Measurements from ENCODE around the gene FBXO27.

- TF ChIP-seq, protein P1, sequence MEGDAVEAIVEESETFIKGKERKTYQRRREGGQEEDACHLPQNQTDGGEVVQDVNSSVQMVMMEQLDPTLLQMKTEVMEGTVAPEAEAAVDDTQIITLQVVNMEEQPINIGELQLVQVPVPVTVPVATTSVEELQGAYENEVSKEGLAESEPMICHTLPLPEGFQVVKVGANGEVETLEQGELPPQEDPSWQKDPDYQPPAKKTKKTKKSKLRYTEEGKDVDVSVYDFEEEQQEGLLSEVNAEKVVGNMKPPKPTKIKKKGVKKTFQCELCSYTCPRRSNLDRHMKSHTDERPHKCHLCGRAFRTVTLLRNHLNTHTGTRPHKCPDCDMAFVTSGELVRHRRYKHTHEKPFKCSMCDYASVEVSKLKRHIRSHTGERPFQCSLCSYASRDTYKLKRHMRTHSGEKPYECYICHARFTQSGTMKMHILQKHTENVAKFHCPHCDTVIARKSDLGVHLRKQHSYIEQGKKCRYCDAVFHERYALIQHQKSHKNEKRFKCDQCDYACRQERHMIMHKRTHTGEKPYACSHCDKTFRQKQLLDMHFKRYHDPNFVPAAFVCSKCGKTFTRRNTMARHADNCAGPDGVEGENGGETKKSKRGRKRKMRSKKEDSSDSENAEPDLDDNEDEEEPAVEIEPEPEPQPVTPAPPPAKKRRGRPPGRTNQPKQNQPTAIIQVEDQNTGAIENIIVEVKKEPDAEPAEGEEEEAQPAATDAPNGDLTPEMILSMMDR (IDR thresholded peaks at IDR 0.05) = no peak
- TF ChIP-seq POLR2A (IDR thresholded peaks at IDR 0.05) = no peak
Observed at GRCh38 chr19:39001041-39001440, 31.3 kb downstream of the FBXO27 start.
